ENCODE measurements around the gene NHEJ1.

- TF ChIP-seq, protein P1, sequence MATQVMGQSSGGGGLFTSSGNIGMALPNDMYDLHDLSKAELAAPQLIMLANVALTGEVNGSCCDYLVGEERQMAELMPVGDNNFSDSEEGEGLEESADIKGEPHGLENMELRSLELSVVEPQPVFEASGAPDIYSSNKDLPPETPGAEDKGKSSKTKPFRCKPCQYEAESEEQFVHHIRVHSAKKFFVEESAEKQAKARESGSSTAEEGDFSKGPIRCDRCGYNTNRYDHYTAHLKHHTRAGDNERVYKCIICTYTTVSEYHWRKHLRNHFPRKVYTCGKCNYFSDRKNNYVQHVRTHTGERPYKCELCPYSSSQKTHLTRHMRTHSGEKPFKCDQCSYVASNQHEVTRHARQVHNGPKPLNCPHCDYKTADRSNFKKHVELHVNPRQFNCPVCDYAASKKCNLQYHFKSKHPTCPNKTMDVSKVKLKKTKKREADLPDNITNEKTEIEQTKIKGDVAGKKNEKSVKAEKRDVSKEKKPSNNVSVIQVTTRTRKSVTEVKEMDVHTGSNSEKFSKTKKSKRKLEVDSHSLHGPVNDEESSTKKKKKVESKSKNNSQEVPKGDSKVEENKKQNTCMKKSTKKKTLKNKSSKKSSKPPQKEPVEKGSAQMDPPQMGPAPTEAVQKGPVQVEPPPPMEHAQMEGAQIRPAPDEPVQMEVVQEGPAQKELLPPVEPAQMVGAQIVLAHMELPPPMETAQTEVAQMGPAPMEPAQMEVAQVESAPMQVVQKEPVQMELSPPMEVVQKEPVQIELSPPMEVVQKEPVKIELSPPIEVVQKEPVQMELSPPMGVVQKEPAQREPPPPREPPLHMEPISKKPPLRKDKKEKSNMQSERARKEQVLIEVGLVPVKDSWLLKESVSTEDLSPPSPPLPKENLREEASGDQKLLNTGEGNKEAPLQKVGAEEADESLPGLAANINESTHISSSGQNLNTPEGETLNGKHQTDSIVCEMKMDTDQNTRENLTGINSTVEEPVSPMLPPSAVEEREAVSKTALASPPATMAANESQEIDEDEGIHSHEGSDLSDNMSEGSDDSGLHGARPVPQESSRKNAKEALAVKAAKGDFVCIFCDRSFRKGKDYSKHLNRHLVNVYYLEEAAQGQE (IDR thresholded peaks at IDR 0.05; ENCODE audit: insufficient read depth in 1 of 2, low read depth in 2 of 2, low read length in 2 of 2): no peak
- TF ChIP-seq POLR2AphosphoS5 (IDR thresholded peaks at IDR 0.05; ENCODE audit: low read depth, low read length): 0 out of 2 replicates have a peak, but pooled peaks have one; percentile 6
- no peak for TF ChIP-seq TAF1 (IDR thresholded peaks at IDR 0.05; ENCODE audit: borderline replicate concordance, insufficient read depth, low read length)
Measured at GRCh38 chr2:219207134-219207883, 46.7 kb upstream of the NHEJ1 start.
